GM12892 (cell line): ENCODE measurements around the gene SORCS2.

Experiments
- POLR2A ChIP-seq: IDR thresholded peaks from 2 replicates; pipeline ENCODE4 v1.6.1; 2011; ENCODE audit warnings: low read depth, low read length, control low read depth
- TAF1 ChIP-seq: IDR thresholded peaks from 2 replicates; pipeline ENCODE4 v1.6.1; 2011; ENCODE audit warnings: low read depth, mild to moderate bottlenecking, control low read depth, low read length, borderline replicate concordance

- TF ChIP-seq POLR2A, result no peak
- TF ChIP-seq TAF1, result no peak
Observed at GRCh38 chr4:7790999-7791398, 598.7 kb downstream of the SORCS2 start.
